Tibial artery (tissue), 4 donors: Measurements from ENCODE around the gene OR7D2.

Source experiments
- DNase-seq, 2 donors: peaks; one replicate each; pipeline ENCODE4 v3.0.0-alpha.2; 2019
- H3K27ac ChIP-seq, 2 donors: fragments of 200-600 bp; sonication (generic) in 1 of 2; 1 replicate in 1 of 2; 2 replicates in 1 of 2; pipeline ENCODE4 v1.5.1; 2018 to 2019; ENCODE audit warnings: mild to moderate bottlenecking in 1 of 2
- H3K27me3 ChIP-seq, 2 donors: fragments of 200-600 bp; sonication (generic) in 1 of 2; one replicate each; pipeline versions ENCODE4 v1.5.1 to v1.6.0; 2016 to 2019
- H3K36me3 ChIP-seq, 3 donors: fragments of 200-600 bp; sonication (generic) in 2 of 3; one replicate each; pipeline ENCODE4 v1.5.1; 2016 to 2019; ENCODE audit warnings: mild to moderate bottlenecking in 2 of 3
- H3K4me1 ChIP-seq, 4 donors: fragments of 200-600 bp; sonication (generic) in 2 of 4; 1 replicate in 3 of 4; 2 replicates in 1 of 4; pipeline ENCODE4 v1.5.1; 2016 to 2019
- H3K4me3 ChIP-seq, 2 donors: fragments of 200-600 bp; sonication (generic) in 1 of 2; 1 replicate in 1 of 2; 2 replicates in 1 of 2; pipeline ENCODE4 v1.5.1; 2018 to 2019; ENCODE audit warnings: mild to moderate bottlenecking in 2 of 2
- H3K9me3 ChIP-seq, 3 donors: fragments of 200-600 bp; sonication (generic) in 1 of 3; one replicate each; pipeline ENCODE4 v1.5.1; 2016 to 2019
- intact Hi-C: fragments of 100-400 bp; cut with DNase I; formaldehyde crosslinking; loops from one replicate; pipeline ENCODE4 v1.15.0; 2023; ENCODE audit warnings: low total_unique reads
- TF ChIP-seq, protein P1 (sequence below), 2 experiments: fragments of 200-600 bp in 1 of 2; fragments of 450-650 bp in 1 of 2; IDR thresholded peaks; one replicate each; pipeline ENCODE4 v1.5.1; 2017 to 2019; ENCODE audit warnings: antibody characterized with exemption in 2 of 2, mild to moderate bottlenecking in 1 of 2, moderate library complexity in 1 of 2

Gene OR7D2

GRCh38 chr19:9144920-9145319 is 33.9 kb upstream of the OR7D2 start:
- intact Hi-C loops, result no loop called here
- Histone ChIP-seq H3K4me1 (peaks cover 0 to 23% (median 8%) of the 10 kb centered on the region in 4 donors), H3K27me3 (no peaks in the 10 kb centered on the region), H3K9me3 (peaks cover 0 to 15% (median 6%) of the 10 kb centered on the region in 3 donors), H3K36me3 (peaks cover 15 to 34% (median 15%) of the 10 kb centered on the region in 3 donors), H3K4me3 (no peak overlapping the region), H3K27ac (no peak overlapping the region)
- DNase-seq, result no peak
- TF ChIP-seq, protein P1, sequence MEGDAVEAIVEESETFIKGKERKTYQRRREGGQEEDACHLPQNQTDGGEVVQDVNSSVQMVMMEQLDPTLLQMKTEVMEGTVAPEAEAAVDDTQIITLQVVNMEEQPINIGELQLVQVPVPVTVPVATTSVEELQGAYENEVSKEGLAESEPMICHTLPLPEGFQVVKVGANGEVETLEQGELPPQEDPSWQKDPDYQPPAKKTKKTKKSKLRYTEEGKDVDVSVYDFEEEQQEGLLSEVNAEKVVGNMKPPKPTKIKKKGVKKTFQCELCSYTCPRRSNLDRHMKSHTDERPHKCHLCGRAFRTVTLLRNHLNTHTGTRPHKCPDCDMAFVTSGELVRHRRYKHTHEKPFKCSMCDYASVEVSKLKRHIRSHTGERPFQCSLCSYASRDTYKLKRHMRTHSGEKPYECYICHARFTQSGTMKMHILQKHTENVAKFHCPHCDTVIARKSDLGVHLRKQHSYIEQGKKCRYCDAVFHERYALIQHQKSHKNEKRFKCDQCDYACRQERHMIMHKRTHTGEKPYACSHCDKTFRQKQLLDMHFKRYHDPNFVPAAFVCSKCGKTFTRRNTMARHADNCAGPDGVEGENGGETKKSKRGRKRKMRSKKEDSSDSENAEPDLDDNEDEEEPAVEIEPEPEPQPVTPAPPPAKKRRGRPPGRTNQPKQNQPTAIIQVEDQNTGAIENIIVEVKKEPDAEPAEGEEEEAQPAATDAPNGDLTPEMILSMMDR (IDR thresholded peaks at IDR 0.05), result no peak

- H3K4me1 ChIP-seq, result peaks cover 0 to 11% (median under 1%) of the 10 kb centered on the region in 4 donors
- H3K27ac ChIP-seq, result no peak overlapping the region
- intact Hi-C loops, result no loop called here
- no peaks in the 10 kb centered on the region for H3K27me3 ChIP-seq
- H3K4me3 ChIP-seq, result no peak overlapping the region
- TF ChIP-seq, protein P1 (IDR thresholded peaks at IDR 0.05), result no peak
- no peak for DNase-seq
- H3K9me3 ChIP-seq, result peaks cover 0 to 15% (median 6%) of the 10 kb centered on the region in 3 donors
- peaks cover 15 to 34% (median 16%) of the 10 kb centered on the region in 3 donors for H3K36me3 ChIP-seq
Observed at GRCh38 chr19:9146882-9147281, 31.9 kb upstream of the OR7D2 start.

GRCh38 chr19:9148697-9149096 is 30.1 kb upstream of the OR7D2 start:
- Histone ChIP-seq H3K4me3 (no peak overlapping the region), H3K27me3 (no peaks in the 10 kb centered on the region), H3K9me3 (peaks cover 0 to 25% (median 6%) of the 10 kb centered on the region in 3 donors), H3K4me1 (no peaks in the 10 kb centered on the region), H3K27ac (no peak overlapping the region), H3K36me3 (peaks cover 27 to 49% (median 31%) of the 10 kb centered on the region in 3 donors)
- DNase-seq, result no peak
- intact Hi-C loops, result no loop called here
- TF ChIP-seq, protein P1 (IDR thresholded peaks at IDR 0.05), result no peak

DNA sequence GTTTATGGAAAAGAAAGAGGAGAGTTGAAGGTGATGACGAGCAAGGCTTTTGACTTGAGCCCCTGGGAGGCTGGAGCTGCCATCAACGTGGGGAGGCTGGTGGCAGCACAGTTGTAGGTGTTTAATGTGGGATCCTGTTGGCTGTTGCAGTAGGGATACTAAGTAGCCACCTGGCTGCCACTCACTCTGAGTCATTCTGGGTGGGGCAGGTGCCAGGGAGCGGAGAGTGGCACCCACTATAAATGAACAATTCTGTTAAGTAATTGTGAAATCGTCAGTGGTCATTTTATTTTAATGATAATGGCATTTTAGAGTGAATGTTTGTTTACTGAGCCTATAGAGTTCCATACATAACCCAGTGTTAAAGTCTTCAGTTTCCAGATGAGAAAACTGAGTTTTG is 28.8 kb upstream of the OR7D2 start:
- H3K4me1 ChIP-seq, result no peaks in the 10 kb centered on the region
- peak in 1 of 2 donors; percentile 21 for DNase-seq
- TF ChIP-seq, protein P1 (IDR thresholded peaks at IDR 0.05), result no peak
- H3K27ac ChIP-seq, result no peak overlapping the region
- peaks cover 21 to 51% (median 34%) of the 10 kb centered on the region in 3 donors for H3K36me3 ChIP-seq
- intact Hi-C loops, result no loop called here
- H3K9me3 ChIP-seq, result peaks cover 0 to 21% (median under 1%) of the 10 kb centered on the region in 3 donors
- H3K27me3 ChIP-seq, result no peaks in the 10 kb centered on the region
- H3K4me3 ChIP-seq, result no peak overlapping the region

DNA sequence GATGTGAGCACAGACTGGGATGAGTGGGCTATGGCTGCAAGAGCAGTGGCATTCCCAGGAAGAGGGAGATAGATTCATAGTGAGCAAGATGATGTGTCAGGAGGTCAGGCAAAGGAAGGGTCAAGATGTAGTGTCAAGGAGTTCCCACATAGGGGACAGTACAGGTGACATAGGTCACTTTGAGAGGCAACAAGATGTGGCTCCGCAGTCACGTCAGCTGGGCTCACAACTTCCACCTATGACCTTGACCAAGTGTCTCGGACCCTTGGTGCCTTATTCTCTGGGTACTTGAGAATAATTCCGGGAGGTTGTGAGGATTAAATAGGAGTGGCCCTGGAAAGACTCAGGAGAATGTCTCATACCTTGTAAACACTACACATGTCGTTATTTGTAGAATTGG is 28.1 kb upstream of the OR7D2 start:
- DNase-seq, result peak in 1 of 2 donors; percentile 20
- intact Hi-C loops, result no loop called here
- Histone ChIP-seq H3K27me3 (no peaks in the 10 kb centered on the region), H3K4me3 (no peak overlapping the region), H3K4me1 (no peaks in the 10 kb centered on the region), H3K9me3 (peaks cover 0 to 21% (median 4%) of the 10 kb centered on the region in 3 donors), H3K27ac (no peak overlapping the region), H3K36me3 (peaks cover 23 to 51% (median 35%) of the 10 kb centered on the region in 3 donors)
- TF ChIP-seq, protein P1 (IDR thresholded peaks at IDR 0.05), result no peak

DNA sequence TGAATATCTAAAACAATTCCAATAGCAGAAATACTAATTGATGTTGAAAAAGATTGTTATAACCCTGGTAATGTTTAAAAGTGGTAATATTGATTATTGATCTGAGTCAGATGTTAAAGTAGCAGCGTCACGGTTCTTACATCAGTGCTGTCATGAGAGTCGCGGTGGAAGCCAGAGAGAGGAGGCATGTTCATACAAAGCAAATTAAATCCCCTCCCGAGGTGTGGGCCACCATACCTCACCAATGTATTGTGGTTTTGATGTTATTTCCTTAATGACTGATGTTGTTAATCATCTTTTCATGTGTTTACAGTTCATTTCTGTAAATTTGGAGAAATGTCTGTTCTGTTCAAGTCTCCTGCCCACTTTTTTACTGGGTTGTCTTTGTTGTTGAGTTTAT is 27.4 kb upstream of the OR7D2 start:
- peaks cover 0 to 25% (median 7%) of the 10 kb centered on the region in 3 donors for H3K9me3 ChIP-seq
- H3K36me3 ChIP-seq, result peaks cover 30 to 58% (median 42%) of the 10 kb centered on the region in 3 donors
- no peak overlapping the region for H3K4me3 ChIP-seq
- TF ChIP-seq, protein P1 (IDR thresholded peaks at IDR 0.05), result no peak
- no peaks in the 10 kb centered on the region for H3K4me1 ChIP-seq
- peak in 1 of 2 donors; percentile 1 for DNase-seq
- H3K27me3 ChIP-seq, result no peaks in the 10 kb centered on the region
- no peak overlapping the region for H3K27ac ChIP-seq
- intact Hi-C loops, result no loop called here
